Mucosa of descending colon (tissue), 3 donors: ENCODE results near the gene SERTAD2. TPM values are rescaled to one million over a fixed set of nuclear protein-coding genes. Genes with fewer than 3 reads are reported as not detected.

Source experiments
- ATAC-seq: fragments of 200-7000 bp; cut with Tn5 transposase; one replicate; pipeline ENCODE4 v1.9.1; 2020; ENCODE audit warnings: mild to moderate bottlenecking, moderate library complexity
- DNase-seq, 3 donors: peaks; one replicate each; pipeline ENCODE4 v3.0.0-alpha.2; 2020
- H3K36me3 ChIP-seq: fragments of 200-600 bp; one replicate; pipeline ENCODE4 v1.8.0; 2021; ENCODE audit warnings: low read depth, mild to moderate bottlenecking
- H3K4me1 ChIP-seq: fragments of 200-600 bp; one replicate; pipeline ENCODE4 v1.8.0; 2021; ENCODE audit warnings: low read depth, mild to moderate bottlenecking
- H3K4me3 ChIP-seq: fragments of 200-600 bp; one replicate; pipeline ENCODE4 v1.8.0; 2021; ENCODE audit warnings: mild to moderate bottlenecking
- H3K9me3 ChIP-seq: fragments of 200-600 bp; one replicate; pipeline ENCODE4 v1.8.0; 2021; ENCODE audit warnings: mild to moderate bottlenecking
- intact Hi-C, 2 donors: fragments of 100-400 bp; cut with DNase I in 1 of 2; cut with micrococcal nuclease in 1 of 2; formaldehyde crosslinking; loops; one replicate each; pipeline versions ENCODE4 v1.11.0 to v1.11.1; 2022; cut with DNase I, micrococcal nuclease
- long read RNA-seq, 2 donors: library from polyadenylated mRNA; unstranded; transcript quantifications; one replicate each; pipeline ENCODE4 v2.0.0, GENCODE V29; 2019 to 2021
- total RNA-seq, 3 donors: library from RNA; stranded (reverse); fragmentation: NEBNext Ultra II Directional in 2 of 3; extraction: Animal tissue kit (Norgen Biotek cat#: 25700) in 2 of 3; gene quantifications; one replicate each; pipeline versions ENCODE4 v1.2.1 to v1.2.4, GENCODE V29; 2021 to 2023
- TF ChIP-seq, protein P1 (sequence below): fragments of 200-600 bp; IDR thresholded peaks from one replicate; pipeline ENCODE4 v1.8.0; 2022; ENCODE audit warnings: antibody characterized with exemption, mild to moderate bottlenecking
- donor health status: DM: no; HTN: no; CAD: no; lungs with moderate emphysema.
- donor health status: DM: no; HTN: no; CAD: no.
- donor health status: DM: no; HTN: yes; CAD: no.

SERTAD2 gene, protein sequence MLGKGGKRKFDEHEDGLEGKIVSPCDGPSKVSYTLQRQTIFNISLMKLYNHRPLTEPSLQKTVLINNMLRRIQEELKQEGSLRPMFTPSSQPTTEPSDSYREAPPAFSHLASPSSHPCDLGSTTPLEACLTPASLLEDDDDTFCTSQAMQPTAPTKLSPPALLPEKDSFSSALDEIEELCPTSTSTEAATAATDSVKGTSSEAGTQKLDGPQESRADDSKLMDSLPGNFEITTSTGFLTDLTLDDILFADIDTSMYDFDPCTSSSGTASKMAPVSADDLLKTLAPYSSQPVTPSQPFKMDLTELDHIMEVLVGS
- 10 to 100 TPM; 17.3 to 20.6 (median 20.6) TPM for total RNA-seq
- long read RNA-seq, donor 1, full-length matches to known transcripts, result 2 of 4 reads
- long read RNA-seq, donor 1, partial matches to known transcripts, result 0 of 4 reads
- long read RNA-seq, donor 1, other reads (novel, unspliced or antisense), result 2 of 4 reads
- long read RNA-seq, donor 2, full-length matches to known transcripts, result 1 of 2 reads
- long read RNA-seq, donor 2, partial matches to known transcripts, result 0 of 2 reads
- long read RNA-seq, donor 2, other reads (novel, unspliced or antisense), result 1 of 2 reads

DNA sequence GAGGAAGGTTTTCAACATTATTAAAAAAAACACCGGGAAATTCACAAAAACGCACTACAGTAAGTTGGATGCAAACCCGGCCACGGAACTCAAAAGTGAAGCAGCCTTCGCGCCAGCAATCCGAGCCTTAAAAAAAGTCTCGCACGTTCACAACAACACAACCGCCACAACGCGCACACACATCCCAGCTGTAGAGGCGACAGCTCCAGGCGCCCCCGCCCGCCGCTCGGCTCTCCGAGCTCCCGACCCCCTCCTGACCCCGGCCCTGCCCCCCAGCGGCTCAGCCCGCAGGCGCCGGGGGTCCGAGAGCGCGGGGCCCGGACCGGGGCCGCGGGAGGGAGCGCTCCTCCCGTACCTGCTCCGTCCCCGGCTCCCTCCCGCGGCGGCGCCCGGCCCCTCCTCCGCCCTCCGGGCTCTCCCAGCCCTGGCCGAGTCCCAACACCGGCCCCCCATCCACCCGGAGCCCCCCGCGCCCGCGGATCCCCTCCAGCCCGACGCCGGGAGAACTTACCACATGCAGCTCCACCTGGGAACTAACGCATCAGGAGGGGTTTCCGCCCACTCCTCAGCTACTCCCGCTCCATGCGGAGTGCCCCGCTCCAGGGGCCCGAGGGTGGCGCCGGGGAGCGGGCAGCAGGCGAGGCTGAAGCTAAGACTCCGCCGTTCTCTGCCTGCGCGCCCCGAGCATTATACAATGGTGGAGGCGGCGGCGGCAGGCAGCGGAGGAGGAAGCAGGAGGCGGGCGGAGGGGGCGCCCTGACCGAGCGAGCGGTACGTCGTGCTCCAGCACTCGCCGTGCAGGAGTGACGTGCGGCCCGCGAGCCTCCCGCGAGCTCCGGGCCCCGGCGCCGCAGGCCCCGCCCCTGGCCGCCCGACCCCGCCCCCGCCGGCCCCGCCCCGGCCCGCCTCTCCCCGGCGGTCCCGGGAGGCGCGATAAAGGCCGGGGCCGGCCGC lies at the start of gene SERTAD2:
Gene SERTAD2 (minus strand): TSS at position 805 of the 954 bp plus-strand sequence. CDS start 17,042 bp downstream, outside the sequence.
- DNase-seq (peak; percentile 89 to 95 (median 92)), ATAC-seq (peak; percentile 88)
- peaks cover 34% of the 10 kb centered on the region for H3K4me1 ChIP-seq
- TF ChIP-seq, protein P1, sequence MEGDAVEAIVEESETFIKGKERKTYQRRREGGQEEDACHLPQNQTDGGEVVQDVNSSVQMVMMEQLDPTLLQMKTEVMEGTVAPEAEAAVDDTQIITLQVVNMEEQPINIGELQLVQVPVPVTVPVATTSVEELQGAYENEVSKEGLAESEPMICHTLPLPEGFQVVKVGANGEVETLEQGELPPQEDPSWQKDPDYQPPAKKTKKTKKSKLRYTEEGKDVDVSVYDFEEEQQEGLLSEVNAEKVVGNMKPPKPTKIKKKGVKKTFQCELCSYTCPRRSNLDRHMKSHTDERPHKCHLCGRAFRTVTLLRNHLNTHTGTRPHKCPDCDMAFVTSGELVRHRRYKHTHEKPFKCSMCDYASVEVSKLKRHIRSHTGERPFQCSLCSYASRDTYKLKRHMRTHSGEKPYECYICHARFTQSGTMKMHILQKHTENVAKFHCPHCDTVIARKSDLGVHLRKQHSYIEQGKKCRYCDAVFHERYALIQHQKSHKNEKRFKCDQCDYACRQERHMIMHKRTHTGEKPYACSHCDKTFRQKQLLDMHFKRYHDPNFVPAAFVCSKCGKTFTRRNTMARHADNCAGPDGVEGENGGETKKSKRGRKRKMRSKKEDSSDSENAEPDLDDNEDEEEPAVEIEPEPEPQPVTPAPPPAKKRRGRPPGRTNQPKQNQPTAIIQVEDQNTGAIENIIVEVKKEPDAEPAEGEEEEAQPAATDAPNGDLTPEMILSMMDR, result no peak
- intact Hi-C loops, result loop anchor here (5.0 to 10.0 kb wide), 2 partner anchors 99 to 101 kb away; no protein-coding TSS in a partner anchor
- no peaks in the 10 kb centered on the region for H3K9me3 ChIP-seq
- H3K36me3 ChIP-seq, result no peaks in the 10 kb centered on the region
- peak within 1 kb of the TSS; percentile 58 for H3K4me3 ChIP-seq

DNA sequence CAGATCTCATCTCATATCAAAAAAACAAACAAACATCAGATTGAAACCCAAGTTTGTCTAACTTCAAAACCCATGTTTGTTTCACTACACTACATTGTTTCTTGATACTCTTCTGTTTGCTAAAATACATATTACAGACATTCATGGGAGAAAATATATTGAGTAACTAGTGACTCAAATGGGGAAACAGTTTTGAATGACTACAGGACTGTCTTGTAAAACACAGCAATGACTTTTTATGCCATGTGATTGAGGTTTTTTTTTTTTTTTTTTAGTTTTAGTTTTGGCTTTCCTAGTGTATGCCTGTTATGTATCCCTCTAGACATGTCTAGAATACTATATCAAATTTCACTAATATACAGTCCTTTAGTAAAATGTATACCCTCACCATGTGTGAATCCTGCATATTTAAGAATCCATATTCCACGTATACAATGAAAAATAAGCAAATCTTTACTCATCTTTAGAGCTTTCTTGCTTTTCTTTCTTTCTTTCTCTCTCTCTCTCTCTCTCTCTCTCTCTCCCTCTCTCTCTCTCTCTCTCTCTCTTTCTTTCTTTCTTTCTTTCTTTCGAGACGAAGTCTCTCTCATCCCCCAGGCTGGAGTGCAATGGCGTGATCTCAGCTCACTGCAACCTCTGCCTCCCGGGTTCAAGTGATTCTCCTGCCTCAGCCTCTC lies 46.6 kb upstream of the SERTAD2 start:
- Histone ChIP-seq H3K36me3 (no peaks in the 10 kb centered on the region), H3K4me3 (no peak overlapping the region), H3K4me1 (no peaks in the 10 kb centered on the region), H3K9me3 (no peaks in the 10 kb centered on the region)
- TF ChIP-seq, protein P1, result no peak
- intact Hi-C loops, result no loop called here
- peak; percentile 27 for ATAC-seq
- no peak for DNase-seq

DNA sequence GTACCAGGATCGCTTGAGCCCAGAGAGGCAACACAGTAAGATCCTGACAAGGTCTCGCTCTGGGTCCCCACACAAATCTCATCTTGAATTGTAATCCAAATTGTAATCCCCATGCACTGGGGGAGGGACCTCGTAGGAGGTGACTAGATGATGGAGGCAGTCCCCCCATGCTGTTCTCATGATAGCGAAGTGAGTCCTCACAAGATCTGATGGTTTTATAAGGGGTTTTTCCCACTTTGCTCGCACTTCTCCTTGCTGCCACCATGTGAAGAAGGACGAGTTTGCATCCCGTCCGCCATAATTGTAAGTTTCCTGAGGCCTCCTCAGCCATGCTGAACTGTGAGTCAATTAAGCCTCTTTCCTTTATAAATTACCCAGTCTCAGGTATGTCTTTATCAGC lies 46.0 kb upstream of the SERTAD2 start:
- TF ChIP-seq, protein P1, result no peak
- no peaks in the 10 kb centered on the region for H3K9me3 ChIP-seq
- DNase-seq, result no peak
- ATAC-seq, result no peak
- H3K36me3 ChIP-seq, result no peaks in the 10 kb centered on the region
- intact Hi-C loops, result no loop called here
- H3K4me1 ChIP-seq, result no peaks in the 10 kb centered on the region
- no peak overlapping the region for H3K4me3 ChIP-seq

- DNase-seq (no peak), ATAC-seq (peak; percentile 64)
- Histone ChIP-seq H3K9me3 (no peaks in the 10 kb centered on the region), H3K4me3 (no peak overlapping the region), H3K4me1 (no peaks in the 10 kb centered on the region), H3K36me3 (no peaks in the 10 kb centered on the region)
- intact Hi-C loops, result no loop called here
- TF ChIP-seq, protein P1, result no peak
These were observed 45.1 kb upstream of the SERTAD2 start for GRCh38 chr2:64698668-64699444.
